HFF-Myc (cell line): ENCODE measurements around the gene SORL1.
A peak's percentile ranks its signal among the peaks of the same experiment; 100 is the strongest.

ENCODE experiments used
- DNase-seq: peaks from one replicate; pipeline ENCODE4 v3.0.0-alpha.2; 2011; ENCODE audit warnings: low read depth; ENCODE audit errors: extremely low read depth
- H3K4me3 ChIP-seq: replicated peaks from 2 replicates; pipeline ENCODE4 v1.5.1; 2011; ENCODE audit warnings: low read depth, mild to moderate bottlenecking, control low read depth, low read length
- CTCF ChIP-seq: IDR thresholded peaks from 2 replicates; pipeline ENCODE4 v1.5.1; 2012; ENCODE audit warnings: mild to moderate bottlenecking, low read depth, low read length, control low read depth; ENCODE audit errors: missing control alignments

SORL1 gene

GRCh38 chr11:121645596-121645995 lies 193.5 kb downstream of the SORL1 start:
- TF ChIP-seq CTCF = no peak
- no peak overlapping the region for H3K4me3 ChIP-seq
- DNase-seq = no peak

- no peak for TF ChIP-seq CTCF
- H3K4me3 ChIP-seq = no peak overlapping the region
- DNase-seq = no peak
These were observed 196.2 kb downstream of the SORL1 start for GRCh38 chr11:121648306-121648705.

GRCh38 chr11:121649798-121650197 lies 197.7 kb downstream of the SORL1 start:
- no peak overlapping the region for H3K4me3 ChIP-seq
- TF ChIP-seq CTCF = no peak
- DNase-seq = no peak

GRCh38 chr11:121650351-121651256 lies 198.5 kb downstream of the SORL1 start:
- H3K4me3 ChIP-seq = no peak overlapping the region
- DNase-seq = no peak
- no peak for TF ChIP-seq CTCF

GRCh38 chr11:121651257-121651605 lies 199.1 kb downstream of the SORL1 start:
- DNase-seq = no peak
- H3K4me3 ChIP-seq = no peak overlapping the region
- TF ChIP-seq CTCF = no peak

- no peak for DNase-seq
- no peak overlapping the region for H3K4me3 ChIP-seq
- TF ChIP-seq CTCF = peak; percentile 45
These were observed 200.9 kb downstream of the SORL1 start for GRCh38 chr11:121652971-121653370.
